Measurements from ENCODE around the gene SOWAHA.
"Not testable (repeated sequence)": the region's sequence is repeated elsewhere in the genome, so short reads cannot be mapped to it uniquely, and the experiment has no call there.

The SOWAHA gene

GRCh38 chr5:132849347-132849746 is 36.2 kb downstream of the SOWAHA start:
- no peak for DNase-seq (ENCODE audit: low read depth in 2 of 3, low spot score in 1 of 3)

- no peak for DNase-seq (ENCODE audit: low read depth in 2 of 3, low spot score in 1 of 3)
Observed at GRCh38 chr5:132850066-132850465, 37.0 kb downstream of the SOWAHA start.

GRCh38 chr5:132853323-132853722 is 40.2 kb downstream of the SOWAHA start:
- DNase-seq (ENCODE audit: low read depth in 2 of 3, low spot score in 1 of 3), result no peak

- DNase-seq (ENCODE audit: low read depth in 2 of 3, low spot score in 1 of 3), result no peak
Observed at GRCh38 chr5:132853790-132854189, 40.7 kb downstream of the SOWAHA start.

- DNase-seq (ENCODE audit: low read depth in 2 of 3, low spot score in 1 of 3), result no peak
Observed at GRCh38 chr5:132854301-132854700, 41.2 kb downstream of the SOWAHA start.

GRCh38 chr5:132854992-132855391 is 41.9 kb downstream of the SOWAHA start:
- DNase-seq (ENCODE audit: low read depth in 2 of 3, low spot score in 1 of 3), result not testable (repeated sequence)

- DNase-seq (ENCODE audit: low read depth in 2 of 3, low spot score in 1 of 3), result no peak
Observed at GRCh38 chr5:132856011-132856410, 42.9 kb downstream of the SOWAHA start.

GRCh38 chr5:132859889-132860437 is 46.9 kb downstream of the SOWAHA start:
- DNase-seq (ENCODE audit: low read depth in 2 of 3, low spot score in 1 of 3), result no peak

- no peak for DNase-seq (ENCODE audit: low read depth in 2 of 3, low spot score in 1 of 3)
Observed at GRCh38 chr5:132860742-132861141, 47.6 kb downstream of the SOWAHA start.

GRCh38 chr5:132865668-132866341 is 52.7 kb downstream of the SOWAHA start:
- DNase-seq (ENCODE audit: low read depth in 2 of 3, low spot score in 1 of 3), result no peak

Measured in stimulated activated CD4-positive, alpha-beta T cell treated with anti-CD3 and anti-CD28 coated beads, Interleukin-12 subunit alpha, Interleukin-12 subunit beta, amount 100 ng/mL, for 48 hours (primary cell).